Measurements from ENCODE around the gene EPB41. TPM values are rescaled to one million over a fixed set of nuclear protein-coding genes. Genes with fewer than 3 reads are reported as not detected.

Gene EPB41
- total and polyA plus RNA-seq, 2 donors (not counting 3 experiments of a cell fraction or from before 2014, with no cell fraction given): 22.3 to 45.7 TPM

DNA sequence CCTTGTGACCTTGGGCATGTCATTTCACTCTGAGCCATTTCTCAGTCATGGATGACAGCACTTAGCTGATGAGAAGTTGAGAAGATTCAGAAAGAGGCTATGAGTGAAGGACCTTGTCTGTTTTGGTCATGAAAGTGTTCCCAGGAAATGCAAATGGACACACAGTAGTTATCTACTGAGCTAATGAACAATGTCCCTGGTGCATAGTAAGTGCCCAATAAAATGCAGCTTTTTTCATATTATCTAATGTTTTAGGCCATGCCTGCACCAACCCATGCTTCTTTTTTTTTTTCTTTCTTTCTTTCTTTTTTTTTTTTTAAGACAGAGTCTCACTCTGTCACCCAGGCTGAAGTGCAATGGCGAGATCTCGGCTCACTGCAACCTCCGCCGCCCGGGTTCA is 44.4 kb upstream of the EPB41 start:
- dilution Hi-C loops (cut with MboI; ENCODE audit: extremely low pct_ligation_motif_present, low sequenced_read_pairs) (no loop called here), intact Hi-C loops (cut with micrococcal nuclease) (no loop called here)
- Histone ChIP-seq H3K79me2 (ENCODE audit: control insufficient read depth, insufficient read depth, low read length) (no peaks in the 10 kb centered on the region), H3K4me2 (ENCODE audit: insufficient read depth, low read length) (no peak overlapping the region), H4K20me1 (replicated peaks; ENCODE audit: control insufficient read depth, extremely low read depth, insufficient read depth, low read length) (no peaks in the 10 kb centered on the region), H2AFZ (ENCODE audit: low read depth, low read length) (no peak overlapping the region), H3K27ac (ENCODE audit: insufficient read depth, low read depth, low read length) (no peak overlapping the region), H3K9ac (replicated peaks; ENCODE audit: extremely low read depth, insufficient read depth, low read length) (no peak overlapping the region), H3K9me1 (replicated peaks; ENCODE audit: control insufficient read depth, extremely low read depth, insufficient read depth, low read length) (no peaks in the 10 kb centered on the region), H3K36me3 (ENCODE audit: control insufficient read depth in 2 of 2, extremely low read depth in 1 of 2, insufficient read depth in 2 of 2, low read length in 2 of 2) (no peaks in the 10 kb centered on the region), H3K4me3 (replicated peaks in 1 of 3; ENCODE audit: insufficient read depth in 1 of 3, low read depth in 1 of 3, low read length in 3 of 3) (no peak overlapping the region), H3K9me3 (replicated peaks; ENCODE audit: control insufficient read depth, insufficient read depth, low read length) (no peaks in the 10 kb centered on the region), H3K27me3 (ENCODE audit: control insufficient read depth in 2 of 2, insufficient read depth in 2 of 2, low read length in 2 of 2) (no peaks in the 10 kb centered on the region), H3K4me1 (ENCODE audit: control insufficient read depth, extremely low read depth, insufficient read depth, low read length) (no peaks in the 10 kb centered on the region)
- DNase-seq (ENCODE audit: low read depth, low spot score) (no peak), FAIRE-seq (no peak)
- TF ChIP-seq EZH2 (IDR thresholded peaks at IDR 0.05; ENCODE audit: borderline replicate concordance, low read depth, low read length, severe bottlenecking) (no peak), POLR2A (IDR thresholded peaks at IDR 0.05; ENCODE audit: low read depth, low read length) (no peak), GATA2 (IDR thresholded peaks at IDR 0.05; ENCODE audit: insufficient read depth, insufficient read length, low read depth, low read length) (no peak), FOS (IDR thresholded peaks at IDR 0.05; ENCODE audit: borderline replicate concordance, insufficient read depth, low read length) (no peak), MYC (IDR thresholded peaks at IDR 0.05; ENCODE audit: low read depth, low read length) (no peak), POLR2AphosphoS5 (IDR thresholded peaks at IDR 0.05; ENCODE audit: insufficient read depth, low read depth, low read length) (no peak), JUN (IDR thresholded peaks at IDR 0.05; ENCODE audit: borderline replicate concordance, insufficient read depth, insufficient read length, low read depth) (no peak), MAX (IDR thresholded peaks at IDR 0.05; ENCODE audit: insufficient read depth, insufficient read length) (no peak)
- TF ChIP-seq, protein P1, sequence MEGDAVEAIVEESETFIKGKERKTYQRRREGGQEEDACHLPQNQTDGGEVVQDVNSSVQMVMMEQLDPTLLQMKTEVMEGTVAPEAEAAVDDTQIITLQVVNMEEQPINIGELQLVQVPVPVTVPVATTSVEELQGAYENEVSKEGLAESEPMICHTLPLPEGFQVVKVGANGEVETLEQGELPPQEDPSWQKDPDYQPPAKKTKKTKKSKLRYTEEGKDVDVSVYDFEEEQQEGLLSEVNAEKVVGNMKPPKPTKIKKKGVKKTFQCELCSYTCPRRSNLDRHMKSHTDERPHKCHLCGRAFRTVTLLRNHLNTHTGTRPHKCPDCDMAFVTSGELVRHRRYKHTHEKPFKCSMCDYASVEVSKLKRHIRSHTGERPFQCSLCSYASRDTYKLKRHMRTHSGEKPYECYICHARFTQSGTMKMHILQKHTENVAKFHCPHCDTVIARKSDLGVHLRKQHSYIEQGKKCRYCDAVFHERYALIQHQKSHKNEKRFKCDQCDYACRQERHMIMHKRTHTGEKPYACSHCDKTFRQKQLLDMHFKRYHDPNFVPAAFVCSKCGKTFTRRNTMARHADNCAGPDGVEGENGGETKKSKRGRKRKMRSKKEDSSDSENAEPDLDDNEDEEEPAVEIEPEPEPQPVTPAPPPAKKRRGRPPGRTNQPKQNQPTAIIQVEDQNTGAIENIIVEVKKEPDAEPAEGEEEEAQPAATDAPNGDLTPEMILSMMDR (IDR thresholded peaks at IDR 0.05; ENCODE audit: extremely low read depth in 1 of 2, insufficient read depth in 1 of 2, low read depth in 1 of 2, low read length in 2 of 2): no peak
- ChIA-PET POLR2A (no interaction called here), CTCF (interaction anchor here (0.7 to 4.2 kb wide), 3 partner anchors 7 to 75 kb away, joined by 3 to 47 read pairs (median 3); no protein-coding TSS in a partner anchor)
- no TSS peak for BruUV-seq (replicated peaks)

All from endothelial cell of umbilical vein (primary cell).